ENCODE measurements around the gene MAPRE2.

DNA sequence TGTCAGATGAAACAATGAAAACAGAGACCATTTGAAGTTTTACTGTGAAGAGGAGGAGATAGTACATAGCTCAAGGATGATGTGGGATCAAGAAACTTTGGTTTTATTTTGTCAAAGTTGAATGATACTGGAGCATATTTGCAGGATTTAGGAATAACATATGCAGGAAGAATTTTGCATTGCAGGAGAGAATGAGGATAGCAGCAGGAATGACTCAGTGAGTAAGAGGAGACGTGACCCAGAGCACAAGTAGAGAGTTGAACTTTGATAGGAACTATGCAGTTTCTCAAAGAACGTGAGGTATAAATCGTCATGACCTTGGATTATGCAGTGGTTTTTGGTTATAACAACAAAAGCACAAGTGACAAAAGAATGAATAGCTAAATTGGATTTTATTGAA, 47.7 kb downstream of the MAPRE2 start:
- TF ChIP-seq, protein P1, sequence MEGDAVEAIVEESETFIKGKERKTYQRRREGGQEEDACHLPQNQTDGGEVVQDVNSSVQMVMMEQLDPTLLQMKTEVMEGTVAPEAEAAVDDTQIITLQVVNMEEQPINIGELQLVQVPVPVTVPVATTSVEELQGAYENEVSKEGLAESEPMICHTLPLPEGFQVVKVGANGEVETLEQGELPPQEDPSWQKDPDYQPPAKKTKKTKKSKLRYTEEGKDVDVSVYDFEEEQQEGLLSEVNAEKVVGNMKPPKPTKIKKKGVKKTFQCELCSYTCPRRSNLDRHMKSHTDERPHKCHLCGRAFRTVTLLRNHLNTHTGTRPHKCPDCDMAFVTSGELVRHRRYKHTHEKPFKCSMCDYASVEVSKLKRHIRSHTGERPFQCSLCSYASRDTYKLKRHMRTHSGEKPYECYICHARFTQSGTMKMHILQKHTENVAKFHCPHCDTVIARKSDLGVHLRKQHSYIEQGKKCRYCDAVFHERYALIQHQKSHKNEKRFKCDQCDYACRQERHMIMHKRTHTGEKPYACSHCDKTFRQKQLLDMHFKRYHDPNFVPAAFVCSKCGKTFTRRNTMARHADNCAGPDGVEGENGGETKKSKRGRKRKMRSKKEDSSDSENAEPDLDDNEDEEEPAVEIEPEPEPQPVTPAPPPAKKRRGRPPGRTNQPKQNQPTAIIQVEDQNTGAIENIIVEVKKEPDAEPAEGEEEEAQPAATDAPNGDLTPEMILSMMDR (conservative IDR thresholded peaks at IDR 0.05; ENCODE audit: low read depth, low read length) = no peak
- no peak for TF ChIP-seq EZH2phosphoT487 (IDR thresholded peaks at IDR 0.05; ENCODE audit: borderline replicate concordance, low read length)
